ENCODE results near the gene CC2D1B.

Gene CC2D1B

DNA sequence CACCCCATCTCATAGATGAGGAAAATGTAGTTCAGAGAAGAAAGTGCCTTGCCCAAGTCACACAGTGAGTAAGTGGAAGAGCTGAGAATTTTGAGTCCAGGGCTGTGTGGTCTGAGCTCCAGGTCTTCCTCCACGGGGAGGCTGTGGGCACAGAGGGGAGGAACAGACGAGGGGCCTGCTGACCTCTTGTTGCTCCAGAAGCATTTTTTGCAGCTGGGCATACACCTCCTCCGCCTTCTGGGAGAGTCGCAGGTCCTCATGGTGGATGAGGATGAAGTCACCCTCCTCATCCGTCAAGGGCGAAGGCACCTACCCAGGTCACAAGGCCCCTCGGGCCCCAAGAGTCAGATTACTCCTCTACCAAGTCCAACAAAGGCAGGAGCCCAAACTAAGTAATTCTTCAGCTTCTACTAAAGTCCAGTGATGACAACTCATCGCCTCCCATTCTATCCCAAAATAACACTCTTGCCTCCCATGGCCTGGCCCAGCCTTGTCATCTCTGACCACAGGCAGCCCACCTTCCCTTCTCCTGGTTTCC, 9.1 kb downstream of the CC2D1B start:
- Histone ChIP-seq H3K27me3 (ENCODE audit: control insufficient read depth, insufficient read depth, low read length) (no peaks in the 10 kb centered on the region), H3K36me3 (ENCODE audit: control insufficient read depth, insufficient read depth, low read length) (peaks cover 60% of the 10 kb centered on the region), H3K9me3 (ENCODE audit: control insufficient read depth, low read length) (no peaks in the 10 kb centered on the region), H3K9ac (ENCODE audit: low read length) (no peak overlapping the region), H3K4me3 (ENCODE audit: low read length) (no peak overlapping the region), H3K4me1 (ENCODE audit: control insufficient read depth, insufficient read depth, low read length) (no peaks in the 10 kb centered on the region)

DNA sequence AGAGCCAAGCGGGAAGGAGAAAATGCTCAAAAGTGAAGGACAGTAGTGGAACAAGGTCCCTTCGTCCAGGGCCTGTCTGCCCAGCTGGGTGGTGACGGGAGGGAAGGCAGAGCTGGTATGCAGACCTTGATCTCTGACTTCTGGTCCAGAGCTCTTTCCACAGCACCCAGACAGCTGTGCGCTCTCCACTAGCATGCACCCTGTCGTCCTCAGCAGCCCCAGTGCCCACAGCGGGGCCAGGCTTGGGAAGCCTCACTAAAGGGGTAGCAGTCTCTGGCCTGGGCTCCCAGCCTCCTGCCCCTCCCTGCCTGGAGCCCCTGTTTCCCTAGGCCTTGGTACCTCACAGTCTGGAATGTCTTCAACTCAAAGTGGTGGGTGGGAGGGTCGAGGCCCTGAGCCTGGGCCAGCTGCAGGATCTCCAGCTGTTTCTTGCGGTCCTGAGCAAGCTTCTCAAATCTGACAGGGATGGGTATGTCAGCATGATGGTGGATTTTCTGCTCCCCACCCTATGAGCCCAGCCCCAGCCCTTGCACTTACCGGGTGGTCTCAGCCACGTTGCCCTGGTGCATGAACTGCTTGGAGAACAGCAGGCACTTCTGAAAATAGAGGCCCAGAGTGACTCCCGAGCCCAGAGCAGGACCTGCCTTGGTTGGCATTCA, 10.0 kb downstream of the CC2D1B start:
- H3K4me1 ChIP-seq (ENCODE audit: control insufficient read depth, insufficient read depth, low read length): no peaks in the 10 kb centered on the region
- no peak overlapping the region for H3K9ac ChIP-seq (ENCODE audit: low read length)
- H3K36me3 ChIP-seq (ENCODE audit: control insufficient read depth, insufficient read depth, low read length): peaks cover 52% of the 10 kb centered on the region

DNA sequence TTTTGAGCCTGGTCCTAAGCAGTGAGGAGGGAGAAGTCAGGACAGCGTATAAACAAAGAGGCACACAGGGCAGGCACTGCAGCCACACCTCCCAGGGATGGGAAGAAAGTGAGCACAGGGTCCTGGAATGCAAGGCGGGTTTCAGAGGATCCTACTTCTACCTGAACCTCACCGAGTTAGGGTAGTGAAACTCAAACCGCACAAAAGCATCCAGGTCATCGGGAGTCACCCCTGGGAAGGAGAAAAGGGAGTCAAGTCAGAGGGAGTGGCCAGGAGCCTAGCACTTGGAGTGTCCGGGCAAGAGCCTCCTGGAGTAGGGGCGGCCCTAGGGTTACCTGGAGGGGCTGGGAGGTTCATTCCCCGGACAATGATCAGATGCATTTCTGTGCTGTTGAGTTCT, 10.6 kb downstream of the CC2D1B start:
- Histone ChIP-seq H3K4me1 (ENCODE audit: control insufficient read depth, insufficient read depth, low read length) (peaks cover 5% of the 10 kb centered on the region), H3K4me3 (ENCODE audit: low read length) (no peak overlapping the region), H3K9ac (ENCODE audit: low read length) (no peak overlapping the region), H3K27me3 (ENCODE audit: control insufficient read depth, insufficient read depth, low read length) (no peaks in the 10 kb centered on the region), H3K36me3 (ENCODE audit: control insufficient read depth, insufficient read depth, low read length) (peaks cover 47% of the 10 kb centered on the region), H3K9me3 (ENCODE audit: control insufficient read depth, low read length) (no peaks in the 10 kb centered on the region)

More for the DNA sequence above, 10.0 kb downstream of the CC2D1B start:
- no peaks in the 10 kb centered on the region for H3K9me3 ChIP-seq (ENCODE audit: control insufficient read depth, low read length)
- no peaks in the 10 kb centered on the region for H3K27me3 ChIP-seq (ENCODE audit: control insufficient read depth, insufficient read depth, low read length)
- H3K4me3 ChIP-seq (ENCODE audit: low read length): no peak overlapping the region

DNA sequence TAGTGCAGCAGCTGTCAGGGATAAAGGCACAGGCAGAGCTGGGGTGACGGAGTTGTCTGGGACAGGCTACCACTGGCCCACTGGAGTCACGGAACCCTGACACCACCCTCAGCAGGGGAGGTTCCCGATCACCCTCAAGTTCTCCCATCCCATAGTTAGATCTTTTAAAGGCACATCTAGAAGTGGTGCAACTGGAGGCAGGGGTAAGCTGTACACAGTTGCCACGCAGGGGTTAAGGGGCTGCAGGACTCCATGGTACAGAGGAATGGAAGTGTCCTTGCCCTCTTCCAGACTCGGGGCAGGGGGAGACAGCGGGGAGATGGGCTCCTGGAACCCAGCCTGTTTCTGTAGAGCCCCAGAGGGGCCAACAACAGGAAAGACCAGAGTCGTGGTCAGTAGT, 13.3 kb downstream of the CC2D1B start:
- Histone ChIP-seq H3K36me3 (ENCODE audit: control insufficient read depth, insufficient read depth, low read length) (peaks cover 20% of the 10 kb centered on the region), H3K27me3 (ENCODE audit: control insufficient read depth, insufficient read depth, low read length) (no peaks in the 10 kb centered on the region), H3K4me3 (ENCODE audit: low read length) (no peak overlapping the region), H3K9ac (ENCODE audit: low read length) (no peak overlapping the region), H3K4me1 (ENCODE audit: control insufficient read depth, insufficient read depth, low read length) (peaks cover 9% of the 10 kb centered on the region), H3K9me3 (ENCODE audit: control insufficient read depth, low read length) (no peaks in the 10 kb centered on the region)

GRCh38 chr1:52348704-52349300, 17.2 kb downstream of the CC2D1B start:
- Histone ChIP-seq H3K27me3 (ENCODE audit: control insufficient read depth, insufficient read depth, low read length) (no peaks in the 10 kb centered on the region), H3K9me3 (ENCODE audit: control insufficient read depth, low read length) (no peaks in the 10 kb centered on the region), H3K4me3 (ENCODE audit: low read length) (no peak overlapping the region), H3K4me1 (ENCODE audit: control insufficient read depth, insufficient read depth, low read length) (peaks cover 9% of the 10 kb centered on the region), H3K9ac (ENCODE audit: low read length) (peak overlapping the region; percentile 5), H3K36me3 (ENCODE audit: control insufficient read depth, insufficient read depth, low read length) (no peaks in the 10 kb centered on the region)

- Histone ChIP-seq H3K4me3 (ENCODE audit: low read length) (no peak overlapping the region), H3K9ac (ENCODE audit: low read length) (no peak overlapping the region), H3K4me1 (ENCODE audit: control insufficient read depth, insufficient read depth, low read length) (peaks cover 9% of the 10 kb centered on the region), H3K27me3 (ENCODE audit: control insufficient read depth, insufficient read depth, low read length) (no peaks in the 10 kb centered on the region), H3K9me3 (ENCODE audit: control insufficient read depth, low read length) (no peaks in the 10 kb centered on the region), H3K36me3 (ENCODE audit: control insufficient read depth, insufficient read depth, low read length) (no peaks in the 10 kb centered on the region)
Measured at GRCh38 chr1:52346653-52347052, 19.4 kb downstream of the CC2D1B start.

DNA sequence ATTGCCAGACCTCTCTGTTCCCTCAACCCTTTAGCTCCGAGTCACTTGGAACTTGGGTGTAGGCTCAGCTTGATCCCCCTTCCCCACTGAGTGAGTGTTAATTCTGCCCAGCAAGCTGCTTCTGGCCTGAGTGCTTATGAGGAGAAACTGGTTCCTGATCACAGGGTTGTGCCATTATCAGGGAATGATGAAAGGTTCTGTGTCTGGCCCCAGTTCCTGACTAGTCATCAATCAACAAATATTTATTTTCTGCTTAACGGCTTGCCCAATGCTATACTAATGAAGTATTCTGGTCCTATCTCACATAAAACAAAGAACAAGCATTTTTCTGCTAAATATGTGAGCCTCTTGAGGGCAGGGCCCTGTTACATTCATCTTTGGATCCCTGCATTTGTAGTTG, 20.8 kb downstream of the CC2D1B start:
- peaks cover 2% of the 10 kb centered on the region for H3K4me1 ChIP-seq (ENCODE audit: control insufficient read depth, insufficient read depth, low read length)
- H3K9me3 ChIP-seq (ENCODE audit: control insufficient read depth, low read length): no peaks in the 10 kb centered on the region
- no peak overlapping the region for H3K9ac ChIP-seq (ENCODE audit: low read length)
- H3K27me3 ChIP-seq (ENCODE audit: control insufficient read depth, insufficient read depth, low read length): no peaks in the 10 kb centered on the region
- no peak overlapping the region for H3K4me3 ChIP-seq (ENCODE audit: low read length)
- no peaks in the 10 kb centered on the region for H3K36me3 ChIP-seq (ENCODE audit: control insufficient read depth, insufficient read depth, low read length)

DNA sequence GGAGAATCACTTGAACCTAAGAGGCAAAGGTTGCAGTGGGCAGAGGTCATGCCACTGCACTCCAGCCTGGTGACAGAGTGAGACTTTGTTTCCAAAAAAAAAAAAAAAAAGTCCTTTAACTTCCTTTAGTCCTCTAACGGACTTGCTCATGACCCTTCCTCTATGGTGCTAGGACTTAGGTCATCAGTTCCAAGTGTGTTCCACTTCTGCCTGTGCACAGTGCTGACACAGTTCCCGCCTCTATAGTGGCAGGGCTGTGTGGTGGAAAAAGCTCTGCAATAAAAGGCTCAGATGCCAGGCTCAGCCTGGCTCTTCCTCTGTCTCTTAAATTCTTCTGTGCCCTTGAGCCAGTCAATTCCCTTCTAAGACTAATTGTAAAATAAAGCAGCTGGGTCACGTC, 22.0 kb downstream of the CC2D1B start:
- H3K27me3 ChIP-seq (ENCODE audit: control insufficient read depth, insufficient read depth, low read length): no peaks in the 10 kb centered on the region
- H3K36me3 ChIP-seq (ENCODE audit: control insufficient read depth, insufficient read depth, low read length): no peaks in the 10 kb centered on the region
- no peak overlapping the region for H3K9ac ChIP-seq (ENCODE audit: low read length)
- H3K9me3 ChIP-seq (ENCODE audit: control insufficient read depth, low read length): no peaks in the 10 kb centered on the region
- H3K4me3 ChIP-seq (ENCODE audit: low read length): no peak overlapping the region
- H3K4me1 ChIP-seq (ENCODE audit: control insufficient read depth, insufficient read depth, low read length): no peaks in the 10 kb centered on the region

GRCh38 chr1:52341655-52342260, 24.2 kb downstream of the CC2D1B start:
- Histone ChIP-seq H3K4me3 (ENCODE audit: low read length) (no peak overlapping the region), H3K36me3 (ENCODE audit: control insufficient read depth, insufficient read depth, low read length) (peaks cover 4% of the 10 kb centered on the region), H3K9me3 (ENCODE audit: control insufficient read depth, low read length) (no peaks in the 10 kb centered on the region), H3K27me3 (ENCODE audit: control insufficient read depth, insufficient read depth, low read length) (no peaks in the 10 kb centered on the region), H3K4me1 (ENCODE audit: control insufficient read depth, insufficient read depth, low read length) (no peaks in the 10 kb centered on the region), H3K9ac (ENCODE audit: low read length) (no peak overlapping the region)

DNA sequence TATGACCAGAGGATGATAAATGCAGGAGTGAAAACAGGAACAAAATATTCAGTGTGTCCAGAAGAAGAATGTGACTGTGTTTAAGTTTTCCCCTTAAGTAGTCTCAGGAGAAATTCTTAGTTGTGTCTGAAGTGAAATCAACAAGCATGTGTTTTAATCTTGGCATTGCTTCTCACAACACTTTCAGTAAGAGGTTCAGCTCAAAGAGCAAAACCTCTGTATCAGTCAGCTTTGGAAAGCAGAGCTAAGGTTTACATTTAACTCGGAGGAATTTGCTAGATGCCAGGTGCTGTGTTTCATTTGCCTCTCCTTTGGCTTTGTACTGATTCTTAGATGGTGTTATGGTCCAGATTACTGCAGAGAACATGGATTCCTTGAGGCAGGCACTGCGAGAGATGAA, 28.6 kb downstream of the CC2D1B start:
- H3K4me3 ChIP-seq (ENCODE audit: low read length): no peak overlapping the region
- H3K27me3 ChIP-seq (ENCODE audit: control insufficient read depth, insufficient read depth, low read length): no peaks in the 10 kb centered on the region
- H3K4me1 ChIP-seq (ENCODE audit: control insufficient read depth, insufficient read depth, low read length): no peaks in the 10 kb centered on the region
- H3K9me3 ChIP-seq (ENCODE audit: control insufficient read depth, low read length): no peaks in the 10 kb centered on the region
- H3K36me3 ChIP-seq (ENCODE audit: control insufficient read depth, insufficient read depth, low read length): peaks cover 4% of the 10 kb centered on the region
- H3K9ac ChIP-seq (ENCODE audit: low read length): no peak overlapping the region

GRCh38 chr1:52334906-52335528, 31.0 kb downstream of the CC2D1B start:
- H3K9me3 ChIP-seq (ENCODE audit: control insufficient read depth, low read length): no peaks in the 10 kb centered on the region
- no peaks in the 10 kb centered on the region for H3K27me3 ChIP-seq (ENCODE audit: control insufficient read depth, insufficient read depth, low read length)
- no peaks in the 10 kb centered on the region for H3K4me1 ChIP-seq (ENCODE audit: control insufficient read depth, insufficient read depth, low read length)
- H3K9ac ChIP-seq (ENCODE audit: low read length): no peak overlapping the region
- H3K36me3 ChIP-seq (ENCODE audit: control insufficient read depth, insufficient read depth, low read length): peaks cover 4% of the 10 kb centered on the region
- no peak overlapping the region for H3K4me3 ChIP-seq (ENCODE audit: low read length)

GRCh38 chr1:52332411-52332810, 33.6 kb downstream of the CC2D1B start:
- Histone ChIP-seq H3K36me3 (ENCODE audit: control insufficient read depth, insufficient read depth, low read length) (no peaks in the 10 kb centered on the region), H3K4me3 (ENCODE audit: low read length) (no peak overlapping the region), H3K9ac (ENCODE audit: low read length) (no peak overlapping the region), H3K27me3 (ENCODE audit: control insufficient read depth, insufficient read depth, low read length) (no peaks in the 10 kb centered on the region), H3K9me3 (ENCODE audit: control insufficient read depth, low read length) (no peaks in the 10 kb centered on the region), H3K4me1 (ENCODE audit: control insufficient read depth, insufficient read depth, low read length) (no peaks in the 10 kb centered on the region)

All from mucosa of stomach (tissue), 1 donor.